ENCODE data around the gene CLDN19.
"Not testable (repeated sequence)": the region's sequence is repeated elsewhere in the genome, so short reads cannot be mapped to it uniquely, and the experiment has no call there.

CLDN19 gene

GRCh38 chr1:42721926-42722325, 18.1 kb downstream of the CLDN19 start:
- no peak overlapping the region for H3K4me3 ChIP-seq (ENCODE audit: low read depth, low read length)
- no peak for TF ChIP-seq POLR2A (IDR thresholded peaks at IDR 0.05; ENCODE audit: extremely low read depth, insufficient read length)
- no peak for TF ChIP-seq CTCF (IDR thresholded peaks at IDR 0.05; ENCODE audit: low read depth, low read length)
- TF ChIP-seq MYC (IDR thresholded peaks at IDR 0.05; ENCODE audit: low read depth, low read length): no peak
- TF ChIP-seq, protein P1, sequence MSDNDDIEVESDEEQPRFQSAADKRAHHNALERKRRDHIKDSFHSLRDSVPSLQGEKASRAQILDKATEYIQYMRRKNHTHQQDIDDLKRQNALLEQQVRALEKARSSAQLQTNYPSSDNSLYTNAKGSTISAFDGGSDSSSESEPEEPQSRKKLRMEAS (IDR thresholded peaks at IDR 0.05; ENCODE audit: low read depth, low read length): no peak
- DNase-seq (ENCODE audit: low read depth): no peak

GRCh38 chr1:42720868-42721267, 19.2 kb downstream of the CLDN19 start:
- no peak for DNase-seq (ENCODE audit: low read depth)
- no peak for TF ChIP-seq MYC (IDR thresholded peaks at IDR 0.05; ENCODE audit: low read depth, low read length)
- no peak for TF ChIP-seq CTCF (IDR thresholded peaks at IDR 0.05; ENCODE audit: low read depth, low read length)
- TF ChIP-seq, protein P1 (IDR thresholded peaks at IDR 0.05; ENCODE audit: low read depth, low read length): no peak
- H3K4me3 ChIP-seq (ENCODE audit: low read depth, low read length): no peak overlapping the region

DNA sequence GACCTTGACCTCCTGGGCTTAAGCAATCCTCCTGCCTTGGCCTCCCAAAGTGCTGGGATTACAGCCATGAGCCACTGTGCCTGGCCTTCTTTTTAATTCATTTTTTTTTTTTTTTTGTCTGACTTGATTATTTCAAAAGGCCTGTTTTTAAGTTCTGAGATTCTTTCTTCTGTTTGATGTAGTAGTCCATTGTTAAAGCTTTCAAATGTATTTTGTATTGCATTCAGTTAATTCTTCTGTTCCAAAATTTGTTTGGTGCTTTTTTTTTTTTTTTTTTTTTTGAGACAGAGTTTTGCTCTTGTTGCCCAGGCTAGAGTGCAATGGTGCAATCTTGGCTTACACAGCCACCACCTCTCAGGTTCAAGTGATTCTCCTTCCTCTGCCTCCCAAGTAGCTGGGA, 25.6 kb downstream of the CLDN19 start:
- H3K4me3 ChIP-seq (ENCODE audit: low read depth, low read length); DNase-seq (ENCODE audit: low read depth): not testable (repeated sequence)

- no peak overlapping the region for H3K4me3 ChIP-seq (ENCODE audit: low read depth, low read length)
- TF ChIP-seq, protein P1 (IDR thresholded peaks at IDR 0.05; ENCODE audit: low read depth, low read length): no peak
- TF ChIP-seq MYC (IDR thresholded peaks at IDR 0.05; ENCODE audit: low read depth, low read length): no peak
- DNase-seq (ENCODE audit: low read depth): no peak
Measured at GRCh38 chr1:42713293-42713692, 26.7 kb downstream of the CLDN19 start.

DNA sequence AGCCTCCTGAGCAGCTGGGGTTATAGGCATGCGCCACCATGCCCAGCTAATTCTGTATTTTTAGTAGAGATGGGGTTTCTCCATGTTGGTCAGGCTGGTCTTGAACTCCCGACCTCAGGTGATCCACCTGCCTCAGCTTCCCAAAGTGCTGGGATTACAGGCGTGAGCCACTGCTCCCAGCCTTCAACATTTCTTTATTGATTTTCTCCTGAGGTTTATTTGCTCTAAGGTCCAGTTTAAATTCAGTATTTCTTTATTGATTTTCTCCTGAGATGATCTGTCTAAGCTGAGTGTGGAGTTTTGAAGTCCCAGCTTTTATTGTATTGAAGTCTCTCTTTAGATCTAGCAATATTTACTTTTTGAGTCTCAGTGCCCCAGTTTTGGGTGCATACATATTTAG, 27.2 kb downstream of the CLDN19 start:
- not testable (repeated sequence) for H3K4me3 ChIP-seq (ENCODE audit: low read depth, low read length); DNase-seq (ENCODE audit: low read depth)

- no peak for DNase-seq (ENCODE audit: low read depth)
- no peak overlapping the region for H3K4me3 ChIP-seq (ENCODE audit: low read depth, low read length)
- TF ChIP-seq POLR2A (IDR thresholded peaks at IDR 0.05; ENCODE audit: extremely low read depth, insufficient read length) (no peak), MYC (IDR thresholded peaks at IDR 0.05; ENCODE audit: low read depth, low read length) (no peak), CTCF (IDR thresholded peaks at IDR 0.05; ENCODE audit: low read depth, low read length) (no peak)
- TF ChIP-seq, protein P1 (IDR thresholded peaks at IDR 0.05; ENCODE audit: low read depth, low read length): no peak
Measured at GRCh38 chr1:42703888-42704464, 36.1 kb downstream of the CLDN19 start.

DNA sequence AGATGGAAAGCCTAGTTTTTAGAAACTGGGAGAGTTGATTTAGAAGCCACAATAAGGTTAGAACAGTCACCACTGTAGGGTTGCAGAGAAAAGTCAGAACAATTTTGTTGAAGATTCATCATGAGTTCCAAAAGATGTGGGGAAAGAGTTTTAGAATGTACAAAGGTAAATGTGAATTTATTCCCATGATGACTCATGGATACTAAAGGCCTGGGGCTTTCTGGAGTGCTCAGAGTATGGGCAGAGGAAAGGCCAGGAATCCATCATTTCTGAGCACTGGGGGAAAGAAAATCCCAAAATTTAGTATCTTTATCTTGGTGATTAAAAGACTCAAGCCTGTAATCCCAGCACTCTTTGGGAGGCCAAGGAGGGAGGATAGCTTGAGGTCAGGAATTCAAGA, 40.0 kb downstream of the CLDN19 start:
- TF ChIP-seq, protein P1 (IDR thresholded peaks at IDR 0.05; ENCODE audit: low read depth, low read length): no peak
- no peak overlapping the region for H3K4me3 ChIP-seq (ENCODE audit: low read depth, low read length)
- no peak for DNase-seq (ENCODE audit: low read depth)

- TF ChIP-seq MYC (IDR thresholded peaks at IDR 0.05; ENCODE audit: low read depth, low read length) (no peak), CTCF (IDR thresholded peaks at IDR 0.05; ENCODE audit: low read depth, low read length) (no peak), POLR2A (IDR thresholded peaks at IDR 0.05; ENCODE audit: extremely low read depth, insufficient read length) (no peak)
- TF ChIP-seq, protein P1 (IDR thresholded peaks at IDR 0.05; ENCODE audit: low read depth, low read length): no peak
- no peak overlapping the region for H3K4me3 ChIP-seq (ENCODE audit: low read depth, low read length)
- no peak for DNase-seq (ENCODE audit: low read depth)
Measured at GRCh38 chr1:42698081-42698813, 41.8 kb downstream of the CLDN19 start.

Measured in NB4 (cell line).